Measurements from ENCODE around the gene SEC14L1.

The SEC14L1 gene

DNA sequence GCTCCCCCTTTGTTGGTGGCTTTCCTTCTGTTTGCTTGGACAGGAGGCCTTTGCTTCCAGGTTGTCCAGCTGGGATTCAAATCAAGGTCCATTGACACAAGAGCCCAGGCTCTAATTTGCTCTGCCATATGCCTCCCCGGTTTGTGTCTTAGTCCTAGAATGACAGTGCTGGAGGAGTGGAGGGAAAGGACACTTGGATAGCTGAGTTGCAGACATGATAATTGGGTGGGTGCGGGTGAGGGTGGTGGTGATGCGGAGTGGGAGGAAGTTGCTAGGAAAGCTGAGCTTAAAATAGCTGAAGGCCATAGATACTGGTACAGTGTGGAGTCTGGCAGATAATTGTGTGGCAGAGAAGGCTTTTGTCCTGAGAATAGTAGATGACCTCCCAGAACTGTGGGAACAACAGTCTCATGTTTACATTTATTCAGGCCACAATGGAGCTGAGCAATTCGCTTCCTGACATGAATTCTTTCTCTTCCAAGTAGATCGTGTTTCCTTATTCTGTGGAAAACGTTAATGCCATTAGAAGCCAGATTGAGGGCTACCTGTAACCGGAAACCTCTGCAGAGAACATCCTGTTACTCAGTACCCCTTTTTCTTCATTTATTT, 23.8 kb downstream of the SEC14L1 start:
- DNase-seq = no peak

DNA sequence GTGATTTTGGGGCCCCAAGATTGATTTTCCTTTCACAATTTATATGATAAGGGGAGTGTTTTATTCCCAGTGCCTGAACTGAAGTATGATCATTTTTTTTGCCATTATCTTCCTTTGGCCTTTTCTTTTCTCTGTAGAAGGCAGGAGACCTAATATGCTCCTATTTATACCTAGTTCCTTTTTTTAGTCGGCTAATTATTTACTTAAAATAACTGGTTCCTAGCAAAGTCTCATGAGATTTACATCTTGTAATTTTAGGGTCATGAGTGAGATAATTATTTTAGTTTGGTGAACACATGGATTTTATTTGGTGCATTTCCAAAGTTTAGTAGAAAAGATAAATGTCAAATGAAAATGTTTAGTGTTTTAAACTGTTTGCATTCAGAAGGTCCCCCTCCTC, 24.8 kb downstream of the SEC14L1 start:
- no peak for DNase-seq

DNA sequence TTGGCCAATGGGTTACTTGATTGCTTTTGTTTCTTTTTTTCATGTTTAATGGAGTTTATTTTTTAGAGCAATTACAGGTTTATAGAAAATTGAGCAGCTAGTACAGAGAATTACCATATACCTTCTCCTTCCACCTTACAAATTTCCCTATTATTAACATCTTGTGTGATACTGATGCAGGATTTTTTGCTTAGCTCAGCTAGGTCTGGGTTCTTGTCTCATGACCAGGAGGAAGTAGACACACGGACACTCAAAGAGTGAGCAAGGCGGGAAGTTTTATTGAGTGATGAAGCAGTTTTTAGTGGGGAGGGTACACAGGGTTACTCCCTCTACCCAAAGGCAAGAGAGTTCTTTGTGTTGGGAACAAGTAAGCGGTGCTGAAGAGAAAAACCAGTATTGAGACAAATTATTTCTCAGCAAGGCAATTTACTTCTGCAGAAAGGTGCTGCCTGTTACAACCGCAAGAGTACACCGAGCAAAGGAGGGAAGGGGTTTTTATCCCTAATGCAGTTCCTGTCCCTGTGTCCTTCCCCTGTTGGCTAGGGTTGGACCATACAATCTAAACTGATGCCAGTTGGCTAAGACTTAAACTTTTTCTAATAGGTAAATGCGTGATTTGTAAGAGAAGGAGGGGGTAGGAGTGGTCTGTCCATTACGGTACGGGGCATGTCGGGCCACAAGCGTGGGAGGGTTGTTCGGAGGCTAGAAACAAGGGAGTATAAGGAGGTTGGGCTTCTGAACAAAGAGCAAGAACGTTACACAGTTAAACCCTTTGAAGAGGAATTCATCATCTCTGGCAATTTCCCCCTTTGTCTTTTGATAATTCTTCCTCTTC, 26.9 kb downstream of the SEC14L1 start:
- DNase-seq = no peak

DNA sequence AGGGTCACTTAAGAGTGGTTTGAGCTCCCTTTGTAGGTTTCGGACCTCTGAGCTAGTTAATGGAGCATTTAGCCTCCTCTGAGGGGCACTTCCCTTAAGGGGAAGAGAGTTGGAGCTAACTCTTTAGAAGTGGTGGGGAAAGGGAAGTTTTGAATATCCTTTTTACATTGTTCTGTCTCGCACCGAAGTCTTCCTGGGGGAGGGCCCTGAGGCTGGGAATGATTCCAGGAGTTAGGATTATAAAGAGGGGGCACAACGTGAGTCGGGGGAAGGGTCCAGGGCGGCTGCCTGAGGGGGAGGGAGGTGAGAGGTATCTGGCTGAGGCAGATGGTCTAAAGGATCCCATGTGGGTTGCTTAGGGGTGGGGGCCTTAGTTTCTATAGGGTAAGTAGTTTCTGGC, 32.3 kb downstream of the SEC14L1 start:
- no peak for DNase-seq

DNA sequence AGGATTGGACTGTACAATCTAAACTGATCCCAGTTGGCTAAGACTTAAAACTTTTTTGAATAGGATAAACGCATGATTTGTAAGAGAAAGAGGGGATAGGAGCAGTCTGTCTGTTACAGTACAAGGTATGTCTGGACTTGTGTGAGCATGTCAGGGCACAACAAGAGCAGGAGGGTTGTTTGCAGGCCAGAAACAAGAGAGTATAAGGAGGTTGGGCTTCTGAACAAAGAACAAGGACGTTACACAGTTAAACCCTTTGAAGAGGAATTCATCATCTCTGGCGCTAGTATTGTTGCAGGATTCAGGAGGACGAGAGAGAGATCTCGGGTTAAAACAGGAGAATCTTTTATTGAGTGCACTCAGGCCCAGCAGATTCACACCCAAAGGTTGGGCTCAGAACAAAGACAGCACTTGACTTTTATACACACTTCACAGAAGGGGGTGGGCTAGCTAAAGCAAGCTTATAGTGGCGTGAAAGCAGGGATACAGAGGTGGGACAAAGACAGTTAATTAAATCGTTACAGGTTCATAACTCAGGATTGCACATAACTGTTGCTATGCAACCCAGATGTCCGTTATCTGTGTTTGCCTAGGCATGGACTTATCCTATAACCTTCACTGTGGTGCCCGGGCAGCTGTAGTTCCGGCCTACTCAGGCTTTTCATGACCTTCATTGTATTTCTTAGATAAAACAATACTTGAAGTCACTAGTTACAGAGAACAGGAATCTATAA, 34.3 kb downstream of the SEC14L1 start:
- no peak for DNase-seq

DNA sequence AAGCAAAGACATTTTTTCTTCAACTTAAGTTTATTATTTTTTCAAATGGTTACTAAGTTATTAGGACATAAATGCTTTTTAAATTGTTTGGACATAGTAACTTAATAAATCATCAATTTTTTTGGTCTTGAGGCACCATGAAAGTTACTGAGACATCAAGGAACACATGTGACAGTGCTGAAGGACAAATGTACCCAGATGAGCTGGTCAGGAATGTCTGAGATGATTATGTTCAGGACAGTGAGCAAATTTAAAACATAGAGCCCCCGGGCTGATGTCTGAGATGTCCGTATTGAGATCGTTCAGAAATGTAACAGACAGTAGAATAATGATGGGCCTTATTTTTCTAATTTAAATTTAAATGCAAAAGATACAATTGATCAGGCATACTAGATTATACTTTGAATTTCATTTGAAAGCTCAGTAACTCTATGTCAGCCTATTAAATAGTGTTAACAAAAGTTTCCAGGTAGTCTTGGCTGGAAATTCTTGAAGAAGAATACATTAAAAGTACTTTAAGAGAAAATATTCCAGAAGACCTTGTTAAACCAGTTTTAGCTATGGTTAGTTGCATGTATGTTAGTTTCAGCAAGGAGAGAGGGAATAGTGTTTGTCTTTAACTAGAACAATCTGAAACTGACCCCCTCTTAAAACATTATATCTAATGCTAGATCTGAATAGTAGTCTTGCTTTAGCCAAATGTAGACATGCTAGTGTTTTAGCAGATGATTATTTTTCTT, 36.4 kb downstream of the SEC14L1 start:
- no peak for DNase-seq

DNA sequence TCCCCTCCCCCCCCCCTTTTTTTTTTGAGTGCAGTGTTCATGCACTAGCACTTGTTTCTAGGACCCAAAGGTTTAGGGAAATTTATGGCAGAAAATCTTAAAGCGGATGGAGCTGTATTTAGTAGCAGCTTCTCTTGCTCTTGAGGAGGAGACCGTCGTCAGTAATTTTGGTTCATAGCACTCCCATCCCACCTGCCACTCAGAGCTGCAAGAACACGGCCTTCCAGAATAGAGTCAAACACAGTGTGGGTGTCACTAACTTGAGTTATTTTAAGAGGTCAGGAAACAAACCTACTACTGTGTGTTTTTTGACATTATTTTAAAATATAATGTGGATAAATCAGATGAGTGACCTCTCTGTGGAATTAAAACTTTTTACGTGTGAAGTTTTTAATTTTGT, 37.3 kb downstream of the SEC14L1 start:
- no peak for DNase-seq

DNA sequence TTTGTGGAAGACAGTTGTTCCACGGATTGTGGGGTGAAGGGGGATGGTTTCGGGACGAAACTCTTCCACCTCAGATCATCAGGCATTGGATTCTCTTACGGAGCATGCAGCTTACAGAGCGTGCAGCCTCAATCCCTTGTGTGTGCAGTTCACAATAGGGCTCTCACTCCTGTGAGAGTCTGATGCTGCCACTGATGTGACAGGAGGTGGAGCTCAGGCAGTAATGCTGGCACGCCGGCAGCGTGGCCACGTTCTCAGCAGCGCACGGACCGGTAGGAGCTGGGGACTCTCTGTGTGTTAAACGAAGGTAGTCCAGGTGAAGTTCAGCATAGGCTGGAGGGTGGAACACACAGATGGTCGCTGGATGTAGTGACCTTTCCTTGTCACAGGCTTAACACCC, 37.8 kb downstream of the SEC14L1 start:
- no peak for DNase-seq

DNA sequence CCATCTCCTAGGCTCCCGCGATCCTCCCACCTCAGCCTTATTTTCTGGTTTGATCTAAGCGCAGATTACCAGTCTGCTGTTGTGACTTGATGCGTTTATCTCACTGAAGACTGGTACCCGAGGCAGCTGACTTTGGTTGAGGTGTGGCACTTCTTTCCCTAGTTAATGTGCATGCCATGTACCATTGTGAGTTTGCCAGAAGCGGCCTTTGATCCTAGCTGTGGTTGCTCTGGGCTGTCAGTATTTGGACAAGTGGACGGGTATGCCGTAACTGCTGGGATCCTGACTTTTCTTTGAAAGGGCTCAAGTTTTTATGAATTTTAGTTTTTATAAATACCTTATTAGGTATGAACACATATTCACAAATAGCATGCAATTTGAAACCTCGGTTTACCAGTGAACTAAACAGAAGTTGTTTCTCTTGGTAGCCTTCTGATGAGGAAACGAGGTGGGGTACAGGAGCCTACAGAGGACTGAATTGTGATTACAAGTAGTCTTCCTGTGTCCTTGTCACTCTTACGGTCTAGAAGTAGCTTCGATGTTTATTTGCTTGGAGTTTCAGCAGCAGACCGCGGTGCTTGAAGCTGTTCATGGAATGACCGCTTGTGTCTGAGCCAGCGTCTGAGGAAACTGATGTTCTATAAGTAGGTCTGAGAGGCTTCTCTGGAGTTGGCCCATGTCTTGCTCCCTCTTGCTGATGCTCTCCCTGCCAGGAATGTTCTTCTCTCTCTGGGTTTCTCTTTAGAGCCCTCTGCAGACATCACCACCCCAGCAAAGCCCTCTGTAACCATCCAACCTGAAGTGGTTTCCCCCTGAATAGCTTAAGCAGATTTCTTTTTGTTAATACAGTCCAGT, 40.0 kb downstream of the SEC14L1 start:
- DNase-seq = no peak

DNA sequence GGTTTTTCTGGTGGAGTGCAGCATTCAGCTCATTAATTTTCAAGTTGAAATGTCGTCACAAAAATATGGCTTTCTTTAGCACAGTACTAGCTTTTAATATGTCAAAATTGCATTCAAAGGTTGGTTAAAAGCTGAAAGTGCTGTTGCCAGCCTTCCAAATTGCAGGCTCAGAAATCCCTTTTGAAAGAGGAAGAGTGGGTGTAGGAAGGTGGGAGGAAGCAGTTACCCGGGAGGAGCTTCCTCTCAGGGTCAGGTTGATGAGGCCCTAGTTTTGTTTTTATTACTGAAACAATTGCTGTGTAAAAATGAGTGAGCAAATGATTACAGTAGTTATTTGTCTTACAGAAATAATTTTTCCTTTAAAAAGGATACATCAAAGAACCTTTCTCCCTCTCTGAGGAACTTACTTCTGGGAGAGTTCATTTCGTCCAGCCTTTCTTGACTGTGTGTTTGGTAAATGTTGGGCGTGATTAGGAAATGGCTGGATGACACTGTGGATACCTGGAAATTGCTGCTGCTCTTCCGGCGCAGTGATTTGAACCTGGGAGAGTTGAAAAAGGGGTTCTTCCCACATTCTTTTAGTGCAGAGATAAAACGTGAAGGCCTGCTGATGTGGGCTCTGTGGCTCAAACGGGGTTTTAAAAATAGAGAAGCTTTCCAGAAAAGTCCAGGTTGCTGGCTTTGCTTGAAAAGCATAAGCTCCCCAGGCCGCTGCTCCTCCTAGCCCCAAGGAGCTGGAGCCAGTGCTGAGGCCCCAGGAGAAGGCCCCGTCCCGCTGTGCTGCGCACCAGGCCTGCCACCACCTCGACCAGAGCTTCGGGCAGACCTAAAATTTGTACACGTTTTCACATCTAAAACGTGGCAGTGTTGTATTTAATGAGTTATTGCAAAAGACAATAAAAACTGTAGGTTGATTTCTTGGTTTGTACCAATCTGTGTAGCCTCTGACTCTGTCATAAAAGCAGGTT, 41.7 kb downstream of the SEC14L1 start:
- DNase-seq = no peak

DNA sequence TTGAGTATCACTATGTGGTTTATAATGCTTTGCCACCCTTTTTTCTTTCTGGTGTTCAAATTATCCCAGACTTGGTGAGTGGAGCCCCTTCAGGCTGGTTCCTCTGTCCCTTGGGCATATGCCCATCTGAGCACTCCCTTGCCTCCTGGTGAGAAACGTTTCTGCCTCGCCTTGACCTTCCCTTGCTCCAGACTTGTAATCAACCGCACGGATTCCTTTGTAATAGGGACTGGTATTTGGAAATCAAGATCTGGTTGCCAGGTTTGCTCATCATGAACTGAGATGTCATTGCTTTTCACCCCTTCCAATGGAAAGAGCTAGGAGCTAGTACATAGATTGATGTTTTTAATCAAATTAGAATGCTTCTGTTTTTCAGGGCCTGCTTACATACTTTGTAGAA, 43.7 kb downstream of the SEC14L1 start:
- DNase-seq = no peak

DNA sequence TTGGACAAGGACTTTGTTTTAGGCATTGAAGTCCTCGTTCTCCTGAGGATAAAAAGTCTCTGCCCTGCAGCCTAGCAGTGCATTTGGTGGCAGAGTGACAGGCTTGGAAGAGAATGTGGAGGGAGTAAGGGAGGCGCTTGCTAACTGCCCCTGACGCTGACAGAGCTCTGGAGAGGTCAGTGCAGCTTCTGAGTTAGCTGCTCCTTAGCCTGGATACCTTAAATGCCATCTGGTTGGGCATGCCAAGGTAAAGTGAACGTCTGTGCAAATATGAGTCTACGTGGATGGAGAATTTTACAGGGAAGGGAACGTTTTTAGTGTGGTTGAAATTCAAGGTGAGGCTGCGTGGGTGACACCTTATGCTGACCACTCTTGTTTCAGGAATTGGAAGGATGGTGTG, 44.4 kb downstream of the SEC14L1 start:
- DNase-seq = no peak

DNA sequence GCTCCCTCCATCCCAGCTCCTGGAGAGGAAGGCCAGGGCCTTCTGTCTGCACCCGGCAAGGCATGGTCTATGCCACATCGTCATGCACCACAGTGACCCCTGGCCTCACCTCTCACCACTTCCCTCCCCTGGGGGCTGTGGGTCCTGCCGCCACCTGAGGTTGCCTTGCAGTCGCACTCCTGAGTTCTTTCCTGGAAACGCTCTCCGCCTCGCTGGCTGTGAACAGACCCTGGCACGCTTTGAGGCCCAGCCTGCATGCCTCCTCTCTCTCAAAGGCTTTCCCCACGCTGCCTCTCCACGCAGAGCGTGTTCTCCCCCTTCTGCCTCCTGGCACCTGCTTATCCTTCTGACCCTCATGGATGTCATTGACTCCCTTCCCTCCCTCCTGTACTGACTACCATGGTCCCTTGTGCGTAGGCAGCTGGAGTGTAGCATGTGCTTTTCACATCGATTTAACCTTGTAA, 45.4 kb downstream of the SEC14L1 start:
- peak in 1 of 2 donors; percentile 8 for DNase-seq

DNA sequence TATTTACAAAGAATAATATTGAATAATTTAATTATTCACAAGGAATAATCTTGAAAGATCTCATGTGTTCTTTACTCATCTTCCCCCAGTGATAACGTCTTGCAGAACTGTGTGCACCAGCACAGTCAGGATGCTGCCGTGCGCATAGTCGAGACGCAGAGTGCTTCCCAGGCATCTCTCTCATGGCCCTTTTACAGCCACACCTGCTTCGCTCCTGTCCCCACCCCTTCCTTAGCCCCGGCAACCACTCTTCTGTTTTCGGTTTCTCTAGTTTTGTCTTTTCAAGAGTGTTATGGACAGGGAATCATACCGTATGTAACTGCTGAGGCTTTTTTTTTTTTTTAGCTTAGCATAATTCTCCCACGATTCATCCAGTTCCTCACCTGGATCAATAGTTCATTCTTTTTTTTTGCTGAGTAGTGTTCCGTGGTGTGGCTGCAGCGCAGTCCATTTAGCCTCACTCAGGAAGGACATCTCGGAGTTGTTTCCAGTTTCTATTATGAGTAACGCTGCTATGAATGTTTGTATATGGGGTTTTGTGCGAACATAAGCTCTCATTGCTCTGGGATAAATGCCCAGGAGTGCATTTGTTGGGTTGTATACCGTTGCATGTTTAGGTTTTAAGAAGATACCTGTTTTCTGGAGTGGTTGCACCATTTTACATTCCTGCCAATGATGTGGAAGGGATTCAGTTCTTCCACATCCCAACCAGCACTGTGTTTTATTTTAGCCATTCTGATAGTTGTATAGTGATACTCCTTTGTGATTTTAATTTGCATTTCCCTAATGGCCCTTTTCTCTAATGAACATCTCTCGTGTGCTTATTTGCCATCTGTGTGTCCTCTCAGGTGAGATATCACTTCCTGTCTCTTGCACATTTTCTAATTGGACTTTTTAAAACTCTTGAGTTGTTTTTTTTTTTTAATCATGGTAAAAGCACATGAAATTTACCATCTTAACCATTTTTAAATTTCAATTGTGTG, 47.6 kb downstream of the SEC14L1 start:
- DNase-seq = peak in 1 of 2 donors; percentile 5

DNA sequence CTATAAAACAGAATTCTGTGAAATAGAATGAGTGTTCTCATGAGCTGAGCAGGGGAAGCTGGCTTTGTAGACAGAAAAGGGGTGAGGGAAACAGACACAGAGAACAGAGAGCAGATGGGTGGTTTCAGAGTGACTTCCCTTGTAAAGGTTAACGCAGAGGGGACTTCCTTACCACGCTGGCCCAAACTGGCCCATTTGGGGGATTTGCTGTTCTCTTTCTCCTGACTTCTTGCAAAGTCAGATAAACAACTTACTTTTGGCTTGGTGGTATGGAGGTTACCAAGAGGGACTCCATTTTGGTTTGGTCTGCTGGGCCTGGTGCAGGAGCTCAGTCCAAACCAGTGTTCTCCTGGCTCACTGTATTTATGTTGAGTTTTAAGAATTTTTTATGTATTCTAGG, 48.4 kb downstream of the SEC14L1 start:
- peak in 1 of 2 donors; percentile 26 for DNase-seq

DNA sequence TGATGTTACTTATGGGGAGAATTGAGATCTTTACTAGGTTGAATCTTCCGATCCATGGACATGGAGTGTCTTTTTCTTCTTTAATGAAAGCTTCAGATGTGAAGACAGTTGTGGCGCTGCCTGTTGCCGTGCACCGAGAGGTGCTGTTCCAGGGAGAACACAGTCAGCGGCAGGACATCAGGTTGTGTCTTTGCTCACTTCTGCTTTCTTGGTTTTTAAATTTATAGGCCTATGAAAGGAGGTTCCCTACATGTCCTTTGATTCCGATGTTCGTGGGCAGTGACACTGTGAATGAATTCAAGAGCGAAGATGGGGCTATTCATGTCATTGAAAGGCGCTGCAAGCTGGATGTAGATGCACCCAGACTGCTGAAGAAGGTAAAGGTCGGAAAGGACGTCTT, 49.8 kb downstream of the SEC14L1 start:
- no peak for DNase-seq

DNA sequence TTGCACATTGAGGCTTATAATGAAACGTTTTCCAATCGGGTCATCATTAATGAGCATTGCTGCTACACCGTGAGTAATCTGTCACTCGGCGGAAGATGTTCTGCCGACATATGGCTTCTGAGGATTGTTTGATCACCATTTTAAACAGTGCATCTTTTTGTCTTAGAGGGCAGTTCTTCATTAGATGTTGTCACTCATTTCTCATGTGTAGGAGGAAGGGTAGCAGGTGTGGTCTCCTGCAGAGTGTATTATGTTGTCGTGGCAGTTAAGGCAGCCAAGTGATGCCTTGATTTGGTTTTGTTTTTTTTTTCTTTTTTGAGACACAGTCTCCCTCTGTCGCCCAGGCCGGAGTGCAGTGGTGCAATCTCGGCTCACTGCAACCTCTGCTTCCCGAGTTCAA, 50.5 kb downstream of the SEC14L1 start:
- DNase-seq = no peak

DNA sequence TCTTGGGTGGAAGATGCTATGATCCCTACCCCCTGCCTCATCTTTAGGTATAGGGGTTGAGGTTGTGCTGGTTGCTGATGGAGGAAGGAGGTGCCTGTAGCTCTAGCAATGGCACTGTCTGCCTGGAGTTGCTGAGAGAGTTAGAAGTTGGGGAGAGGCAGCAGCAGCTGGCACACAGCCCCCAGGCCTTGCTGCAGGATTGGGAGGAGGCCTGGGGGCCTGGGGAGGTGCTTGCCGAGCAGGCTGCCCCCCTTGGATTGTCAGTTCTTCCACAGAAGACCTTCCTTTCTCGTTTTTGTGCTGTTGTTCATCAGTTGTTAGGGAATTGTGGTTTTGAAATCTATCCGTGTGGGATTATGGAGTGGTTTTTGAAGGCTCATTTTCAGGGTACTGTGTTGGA, 52.9 kb downstream of the SEC14L1 start:
- DNase-seq = no peak

DNA sequence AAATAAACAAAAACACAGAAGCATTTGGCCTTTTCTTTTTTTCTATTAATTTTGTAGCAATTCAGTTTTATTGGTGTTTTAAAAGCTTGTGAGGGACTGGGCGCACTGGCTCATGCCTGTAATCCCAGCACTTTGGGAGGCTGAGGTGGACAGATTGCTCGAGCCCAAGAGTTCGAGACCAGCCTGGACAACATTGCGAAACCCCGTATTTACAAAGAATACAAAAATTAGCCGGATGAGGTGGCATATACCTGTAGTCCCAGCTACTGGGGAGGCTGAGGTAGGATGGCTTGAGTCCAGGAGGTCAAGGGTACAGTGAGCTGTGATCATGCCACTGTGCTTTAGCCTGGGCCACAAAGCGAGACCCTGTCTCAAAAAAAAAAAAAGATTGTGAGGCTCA, 53.4 kb downstream of the SEC14L1 start:
- DNase-seq = no peak

DNA sequence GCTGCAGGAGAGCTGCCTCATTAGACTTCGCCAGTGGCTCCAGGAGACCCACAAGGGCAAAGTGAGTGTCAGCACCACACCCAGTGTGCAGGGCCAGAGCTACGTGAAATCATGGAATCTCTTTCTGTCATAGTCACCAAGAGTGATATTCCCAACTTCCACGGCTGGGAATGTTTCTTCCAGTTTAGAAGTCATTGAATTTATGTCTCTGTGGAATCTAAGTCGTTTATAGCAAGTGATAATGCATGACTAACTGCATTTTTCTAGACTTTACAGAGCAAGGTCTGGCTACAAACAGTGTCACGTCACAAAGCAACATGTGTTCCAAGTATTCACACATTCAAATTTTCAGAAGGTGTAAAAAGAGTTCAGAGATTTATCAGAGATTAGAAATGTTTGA, 55.5 kb downstream of the SEC14L1 start:
- DNase-seq = no peak

All from stimulated activated CD4-positive, alpha-beta T cell treated with anti-CD3 and anti-CD28 coated beads, Interleukin-2, amount 100 ng/mL, for 24 hours (primary cell).